ENCODE results near the gene HSH2D. TPM values are rescaled to one million over a fixed set of nuclear protein-coding genes. Genes with fewer than 3 reads are reported as not detected.

Gene HSH2D
- total RNA-seq, 2 experiments from 2014 or later = 101 to 110 TPM

DNA sequence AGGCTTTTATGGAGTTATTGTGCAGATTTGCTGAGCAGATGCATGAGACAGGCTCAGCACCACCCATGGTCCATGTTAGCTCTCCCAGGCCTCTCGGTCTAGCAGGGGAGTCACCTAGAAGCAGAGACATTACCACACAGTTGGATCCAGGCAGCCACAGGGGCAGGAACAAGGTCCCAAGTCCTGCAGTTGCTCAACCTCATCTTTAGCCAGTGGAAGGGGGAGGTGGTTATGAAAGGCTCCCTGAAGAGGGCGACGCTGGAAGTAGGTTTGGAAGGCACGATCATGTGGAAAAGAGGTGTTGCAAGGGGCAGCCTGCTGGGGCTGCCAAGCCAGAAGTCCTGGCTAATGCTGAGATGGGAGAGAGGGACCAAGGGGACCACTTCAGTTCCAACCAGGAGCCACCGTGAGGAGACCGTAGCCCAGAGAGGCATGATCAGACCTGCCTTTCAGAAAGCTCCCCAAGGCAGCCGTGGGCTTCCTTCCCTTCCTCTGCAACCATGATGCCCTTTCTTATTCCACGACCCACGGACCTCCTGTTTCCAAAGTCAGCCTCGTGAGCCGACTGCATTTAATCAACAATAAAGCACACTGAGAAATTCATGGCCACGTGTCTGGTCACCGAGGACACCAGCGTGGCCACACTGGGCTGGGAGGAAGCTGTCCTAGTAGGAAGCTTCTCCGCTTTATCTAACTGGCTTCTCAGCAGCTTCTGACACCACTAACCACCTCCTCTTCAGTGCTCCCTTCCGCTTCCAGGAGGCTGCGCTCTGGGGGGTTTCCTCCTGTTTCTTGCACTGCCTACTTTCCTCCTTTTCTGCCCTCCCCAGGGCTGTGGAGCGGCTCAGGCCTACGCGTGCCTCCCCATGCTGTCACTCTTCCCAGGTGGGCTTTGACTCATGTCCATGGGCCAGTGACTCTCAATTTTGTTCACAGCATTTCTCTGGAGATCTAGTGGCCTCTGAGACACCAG is 56.8 kb downstream of the HSH2D start:
- DNase-seq = peak; percentile 14
- Mint-ChIP-seq H3K27me3 (no peaks in the 10 kb centered on the region), H3K4me3 (peak overlapping the region; percentile 32), H3K27ac (peak overlapping the region; percentile 42), H3K9me3 (no peaks in the 10 kb centered on the region), H3K4me1 (peaks cover 67% of the 10 kb centered on the region), H3K36me3 (ENCODE audit: low read depth) (peaks cover 43% of the 10 kb centered on the region)
- ChIA-PET CTCF (interaction anchor here (0.5 kb wide), 1 partner anchor 104 kb away, joined by 3 read pairs; no protein-coding TSS in a partner anchor), POLR2A (interaction anchor here (0.5 to 1.5 kb wide), 2 partner anchors 20 to 158 kb away, joined by 3 read pairs; no protein-coding TSS in a partner anchor)

- no peak for DNase-seq
- H3K27me3 Mint-ChIP-seq = no peaks in the 10 kb centered on the region
- peaks cover 67% of the 10 kb centered on the region for H3K4me1 Mint-ChIP-seq
- ChIA-PET POLR2A (no interaction called here), CTCF (no interaction called here)
- H3K36me3 Mint-ChIP-seq (ENCODE audit: low read depth) = peaks cover 47% of the 10 kb centered on the region
- no peaks in the 10 kb centered on the region for H3K9me3 Mint-ChIP-seq
- H3K4me3 Mint-ChIP-seq = no peak overlapping the region
- H3K27ac Mint-ChIP-seq = no peak overlapping the region
These were observed 57.5 kb downstream of the HSH2D start for GRCh38 chr19:16201011-16201391.

- H3K36me3 Mint-ChIP-seq (ENCODE audit: low read depth) = peaks cover 55% of the 10 kb centered on the region
- ChIA-PET CTCF (interaction anchor here (1.0 kb wide), 1 partner anchor 215 kb away, joined by 5 read pairs; no protein-coding TSS in a partner anchor), POLR2A (interaction anchor here (1.1 to 1.3 kb wide), 3 partner anchors 15 to 42 kb away, joined by 3 read pairs; no protein-coding TSS in a partner anchor)
- H3K4me1 Mint-ChIP-seq = peaks cover 57% of the 10 kb centered on the region
- H3K9me3 Mint-ChIP-seq = no peaks in the 10 kb centered on the region
- peak overlapping the region; percentile 10 for H3K27ac Mint-ChIP-seq
- no peaks in the 10 kb centered on the region for H3K27me3 Mint-ChIP-seq
- no peak for DNase-seq
- no peak overlapping the region for H3K4me3 Mint-ChIP-seq
These were observed 59.1 kb downstream of the HSH2D start for GRCh38 chr19:16202320-16203255.

GRCh38 chr19:16203256-16204004 is 59.9 kb downstream of the HSH2D start:
- peaks cover 62% of the 10 kb centered on the region for H3K36me3 Mint-ChIP-seq (ENCODE audit: low read depth)
- H3K27me3 Mint-ChIP-seq = no peaks in the 10 kb centered on the region
- no peak for DNase-seq
- POLR2A ChIA-PET = interaction anchor here (1.1 to 1.2 kb wide), 2 partner anchors 14 to 17 kb away, joined by 3 read pairs; no protein-coding TSS in a partner anchor
- H3K4me3 Mint-ChIP-seq = no peak overlapping the region
- CTCF ChIA-PET = no interaction called here
- no peak overlapping the region for H3K27ac Mint-ChIP-seq
- no peaks in the 10 kb centered on the region for H3K9me3 Mint-ChIP-seq
- peaks cover 59% of the 10 kb centered on the region for H3K4me1 Mint-ChIP-seq

- ChIA-PET CTCF (interaction anchor here (1.6 kb wide), 1 partner anchor 183 kb away, joined by 4 read pairs; no protein-coding TSS in a partner anchor), POLR2A (no interaction called here)
- Mint-ChIP-seq H3K27ac (no peak overlapping the region), H3K9me3 (no peaks in the 10 kb centered on the region), H3K36me3 (ENCODE audit: low read depth) (peaks cover 66% of the 10 kb centered on the region), H3K27me3 (no peaks in the 10 kb centered on the region), H3K4me1 (peaks cover 53% of the 10 kb centered on the region), H3K4me3 (no peak overlapping the region)
- no peak for DNase-seq
These were observed 60.5 kb downstream of the HSH2D start for GRCh38 chr19:16204005-16204294.

GRCh38 chr19:16205205-16206045 is 61.9 kb downstream of the HSH2D start:
- Mint-ChIP-seq H3K9me3 (no peaks in the 10 kb centered on the region), H3K4me1 (peaks cover 41% of the 10 kb centered on the region), H3K4me3 (no peak overlapping the region), H3K36me3 (ENCODE audit: low read depth) (peaks cover 72% of the 10 kb centered on the region), H3K27ac (no peak overlapping the region), H3K27me3 (no peaks in the 10 kb centered on the region)
- CTCF ChIA-PET = interaction anchor here (1.6 kb wide), 1 partner anchor 182 kb away, joined by 4 read pairs; no protein-coding TSS in a partner anchor
- POLR2A ChIA-PET = no interaction called here
- no peak for DNase-seq

DNA sequence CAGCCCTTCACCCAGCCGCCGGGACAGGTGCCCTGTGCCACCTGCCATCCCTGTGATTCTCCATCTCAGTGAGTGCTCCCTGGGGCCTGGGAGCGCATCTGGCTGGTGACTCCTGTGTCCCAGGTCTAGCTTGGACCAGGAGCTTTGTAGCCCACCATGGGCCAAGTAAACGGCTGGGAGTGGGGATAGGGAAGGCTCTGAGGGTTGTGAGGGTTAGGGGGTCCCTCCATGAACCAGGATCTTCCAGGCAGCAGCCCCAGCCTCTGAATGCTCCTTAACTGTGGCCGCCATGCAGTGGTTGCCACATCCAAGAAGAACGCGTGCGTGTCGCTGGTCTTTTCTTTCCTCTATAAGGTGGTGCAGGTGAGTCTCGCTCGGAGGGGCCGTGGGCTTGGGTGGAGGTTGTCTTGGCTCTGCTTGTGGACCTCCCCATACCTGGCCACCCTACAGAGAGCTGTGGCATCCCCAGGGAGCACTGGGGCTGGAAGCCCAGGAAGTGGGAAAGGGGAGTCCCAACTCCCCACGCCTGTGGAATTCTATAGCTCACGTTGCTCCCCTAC is 62.6 kb downstream of the HSH2D start:
- peaks cover 38% of the 10 kb centered on the region for H3K4me1 Mint-ChIP-seq

DNA sequence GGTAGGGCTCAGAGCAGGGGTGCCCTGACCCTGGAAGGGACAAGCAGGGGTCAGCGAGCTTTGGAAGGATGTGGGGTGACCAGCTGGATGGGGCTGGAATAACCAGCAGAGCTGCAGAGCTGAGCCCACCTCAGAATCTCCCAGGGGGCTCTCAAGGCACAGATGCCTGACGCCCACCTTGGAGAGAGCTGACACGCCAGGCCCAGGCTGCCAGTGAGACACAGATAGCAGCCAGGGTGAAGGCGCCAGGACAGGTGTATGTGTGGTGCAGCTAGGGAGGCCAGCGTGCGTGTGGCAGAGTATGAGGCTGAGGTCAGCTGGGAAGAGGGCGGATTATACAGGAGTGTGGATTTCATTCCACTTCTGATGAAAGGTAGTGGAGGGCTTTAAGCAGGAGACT is 63.2 kb downstream of the HSH2D start:
- POLR2A ChIA-PET = interaction anchor here (1.5 kb wide), 1 partner anchor 11 kb away, joined by 4 read pairs; no protein-coding TSS in a partner anchor
- no peak for DNase-seq
- H3K27ac Mint-ChIP-seq = no peak overlapping the region
- peaks cover under 1% of the 10 kb centered on the region for H3K9me3 Mint-ChIP-seq
- H3K27me3 Mint-ChIP-seq = no peaks in the 10 kb centered on the region
- peaks cover 74% of the 10 kb centered on the region for H3K36me3 Mint-ChIP-seq (ENCODE audit: low read depth)
- peaks cover 35% of the 10 kb centered on the region for H3K4me1 Mint-ChIP-seq
- CTCF ChIA-PET = interaction anchor here (0.7 kb wide), 1 partner anchor 176 kb away, joined by 3 read pairs; no protein-coding TSS in a partner anchor
- H3K4me3 Mint-ChIP-seq = no peak overlapping the region

More for the DNA sequence above, 62.6 kb downstream of the HSH2D start:
- H3K4me3 Mint-ChIP-seq = no peak overlapping the region
- POLR2A ChIA-PET = no interaction called here
- no peaks in the 10 kb centered on the region for H3K9me3 Mint-ChIP-seq
- no peak for DNase-seq
- H3K27ac Mint-ChIP-seq = no peak overlapping the region
- CTCF ChIA-PET = interaction anchor here (0.7 kb wide), 1 partner anchor 177 kb away, joined by 3 read pairs; no protein-coding TSS in a partner anchor
- H3K36me3 Mint-ChIP-seq (ENCODE audit: low read depth) = peaks cover 73% of the 10 kb centered on the region
- H3K27me3 Mint-ChIP-seq = no peaks in the 10 kb centered on the region

- CTCF ChIA-PET = interaction anchor here (0.7 kb wide), 1 partner anchor 176 kb away, joined by 3 read pairs; no protein-coding TSS in a partner anchor
- peaks cover 77% of the 10 kb centered on the region for H3K36me3 Mint-ChIP-seq (ENCODE audit: low read depth)
These were observed 63.6 kb downstream of the HSH2D start for GRCh38 chr19:16207063-16207462.

DNA sequence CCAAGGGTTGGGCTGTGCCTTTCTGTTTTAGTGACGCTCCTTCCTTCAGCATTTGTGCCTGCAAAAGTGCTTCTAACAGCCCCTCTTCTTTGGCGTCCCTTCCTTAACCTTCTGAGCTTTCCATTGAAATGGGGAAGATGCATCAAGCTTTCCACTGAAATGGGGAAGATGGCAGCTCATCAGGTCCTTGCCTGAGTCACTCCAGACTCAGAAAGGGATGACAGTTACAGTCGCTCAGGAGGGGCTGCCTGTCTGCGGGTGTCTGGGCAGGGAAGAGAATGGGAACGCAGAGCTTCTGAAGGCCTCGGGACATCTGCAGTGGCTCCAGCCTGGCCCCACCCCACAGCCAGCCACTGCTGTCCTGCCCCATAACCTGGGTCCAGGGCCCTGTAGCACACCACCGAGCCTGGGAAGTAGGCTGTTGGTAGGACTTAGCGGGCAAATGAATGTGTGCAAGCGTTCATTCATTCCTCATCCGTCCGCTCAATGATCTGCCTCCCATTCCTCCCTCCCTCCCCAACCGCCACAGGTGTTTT is 64.1 kb downstream of the HSH2D start:
- ChIA-PET POLR2A (interaction anchor here (1.5 kb wide), 1 partner anchor 10 kb away, joined by 4 read pairs; no protein-coding TSS in a partner anchor), CTCF (no interaction called here)
- Mint-ChIP-seq H3K27me3 (no peaks in the 10 kb centered on the region), H3K36me3 (ENCODE audit: low read depth) (peaks cover 78% of the 10 kb centered on the region), H3K27ac (no peak overlapping the region), H3K9me3 (peaks cover 2% of the 10 kb centered on the region), H3K4me3 (no peak overlapping the region), H3K4me1 (peaks cover 35% of the 10 kb centered on the region)
- no peak for DNase-seq

More at GRCh38 chr19:16207063-16207462, 63.6 kb downstream of the HSH2D start:
- Mint-ChIP-seq H3K27ac (no peak overlapping the region), H3K4me1 (peaks cover 34% of the 10 kb centered on the region), H3K27me3 (no peaks in the 10 kb centered on the region), H3K9me3 (peaks cover 2% of the 10 kb centered on the region), H3K4me3 (no peak overlapping the region)
- DNase-seq = no peak
- POLR2A ChIA-PET = interaction anchor here (1.5 kb wide), 1 partner anchor 11 kb away, joined by 4 read pairs; no protein-coding TSS in a partner anchor
